ENCODE measurements around the gene ECEL1. TPM values are rescaled to one million over a fixed set of nuclear protein-coding genes. Genes with fewer than 3 reads are reported as not detected.
A peak's percentile ranks its signal among the peaks of the same experiment; 100 is the strongest.
"Not testable (repeated sequence)": the region's sequence is repeated elsewhere in the genome, so short reads cannot be mapped to it uniquely, and the experiment has no call there.

ECEL1 gene
- total RNA-seq, 1 experiment from 2014 or later, result not detected

DNA sequence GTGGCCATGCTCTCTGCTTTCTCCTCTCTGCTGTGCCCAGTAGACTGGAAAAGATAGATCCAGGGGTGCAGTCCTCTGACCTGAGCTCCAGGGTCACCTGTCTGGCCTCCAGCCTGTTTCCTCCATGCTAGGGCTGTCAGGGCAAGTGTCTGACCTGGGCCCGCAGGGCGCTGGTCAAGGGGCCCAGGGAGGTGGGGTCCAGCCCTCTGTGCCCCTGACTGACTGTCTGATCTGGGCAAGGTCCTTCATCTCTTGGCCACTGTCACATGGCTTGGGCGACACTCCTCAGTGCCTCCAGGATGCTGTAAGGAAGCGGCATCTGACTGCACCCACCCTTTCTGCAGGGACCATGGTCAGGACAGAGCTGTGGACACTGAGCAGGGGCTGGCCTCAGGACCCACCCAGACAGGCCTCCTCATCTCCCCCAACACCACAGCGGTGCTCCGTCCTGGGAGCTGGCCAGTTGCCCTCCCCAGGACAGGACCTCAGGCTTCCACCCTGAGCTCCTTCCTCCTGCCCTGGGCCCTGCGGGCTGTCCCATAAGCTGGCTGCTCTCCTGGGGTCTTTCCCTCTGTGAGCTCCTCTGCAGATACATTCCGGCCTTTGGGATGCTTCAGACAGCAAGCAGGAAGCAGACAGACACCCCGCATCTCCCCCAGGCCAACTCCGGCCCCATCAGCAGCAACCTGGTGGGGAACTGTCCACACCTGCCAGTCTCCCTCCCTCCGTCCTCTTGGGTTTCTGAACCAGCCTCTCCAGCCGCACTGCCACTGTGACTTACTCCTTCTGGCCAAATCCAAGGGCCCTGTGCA, 52.9 kb downstream of the ECEL1 start:
- H3K4me2 ChIP-seq (ENCODE audit: low read depth, low read length, poor library complexity, severe bottlenecking), result no peak overlapping the region
- H3K9me2 ChIP-seq (replicated peaks; ENCODE audit: insufficient read depth, low read length), result no peaks in the 10 kb centered on the region
- no peak overlapping the region for H2AFZ ChIP-seq (ENCODE audit: low read length)
- no peak overlapping the region for H3K27ac ChIP-seq (ENCODE audit: low read length)
- no peaks in the 10 kb centered on the region for H4K20me1 ChIP-seq (ENCODE audit: insufficient read depth, low read depth, low read length)
- H3K9ac ChIP-seq (ENCODE audit: low read length), result no peak overlapping the region
- H3K79me2 ChIP-seq (ENCODE audit: low read length), result no peaks in the 10 kb centered on the region
- no peaks in the 10 kb centered on the region for H3K36me3 ChIP-seq (ENCODE audit: insufficient read depth, low read length)
- no peak for DNase-seq
- no peaks in the 10 kb centered on the region for H3K27me3 ChIP-seq (ENCODE audit: low read length)
- H3K9me3 ChIP-seq (ENCODE audit: low read length), result no peaks in the 10 kb centered on the region
- H3K4me1 ChIP-seq (ENCODE audit: low read length), result peaks cover 11% of the 10 kb centered on the region
- no peak overlapping the region for H3K4me3 ChIP-seq (ENCODE audit: low read length)

DNA sequence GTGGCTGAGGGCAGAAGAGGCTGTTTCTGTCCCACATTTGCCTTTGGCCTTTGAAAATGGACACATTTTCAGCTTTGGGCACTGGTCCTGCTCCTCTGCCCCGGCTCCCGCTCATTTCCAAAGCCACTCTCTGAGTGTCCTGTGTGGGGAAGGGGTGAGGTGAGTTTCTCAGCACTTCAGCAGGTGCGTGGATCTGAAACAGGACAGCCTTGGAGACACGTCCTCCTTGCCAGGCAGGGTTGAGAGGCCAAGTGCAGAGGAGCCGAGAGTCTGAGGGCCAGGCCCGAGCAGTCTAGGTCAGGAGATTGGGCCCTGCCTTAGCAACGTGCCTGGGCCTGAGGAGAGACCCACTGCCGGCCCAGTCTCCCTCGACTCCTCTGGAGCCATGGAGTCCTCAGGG, 53.5 kb downstream of the ECEL1 start:
- Histone ChIP-seq H3K27me3 (ENCODE audit: low read length) (no peaks in the 10 kb centered on the region), H2AFZ (ENCODE audit: low read length) (no peak overlapping the region), H3K36me3 (ENCODE audit: insufficient read depth, low read length) (no peaks in the 10 kb centered on the region), H3K9ac (ENCODE audit: low read length) (no peak overlapping the region), H4K20me1 (ENCODE audit: insufficient read depth, low read depth, low read length) (no peaks in the 10 kb centered on the region), H3K9me2 (replicated peaks; ENCODE audit: insufficient read depth, low read length) (no peaks in the 10 kb centered on the region), H3K27ac (ENCODE audit: low read length) (no peak overlapping the region), H3K4me3 (ENCODE audit: low read length) (no peak overlapping the region), H3K4me2 (ENCODE audit: low read depth, low read length, poor library complexity, severe bottlenecking) (no peak overlapping the region), H3K4me1 (ENCODE audit: low read length) (peaks cover 11% of the 10 kb centered on the region), H3K9me3 (ENCODE audit: low read length) (no peaks in the 10 kb centered on the region), H3K79me2 (ENCODE audit: low read length) (no peaks in the 10 kb centered on the region)
- DNase-seq, result no peak

DNA sequence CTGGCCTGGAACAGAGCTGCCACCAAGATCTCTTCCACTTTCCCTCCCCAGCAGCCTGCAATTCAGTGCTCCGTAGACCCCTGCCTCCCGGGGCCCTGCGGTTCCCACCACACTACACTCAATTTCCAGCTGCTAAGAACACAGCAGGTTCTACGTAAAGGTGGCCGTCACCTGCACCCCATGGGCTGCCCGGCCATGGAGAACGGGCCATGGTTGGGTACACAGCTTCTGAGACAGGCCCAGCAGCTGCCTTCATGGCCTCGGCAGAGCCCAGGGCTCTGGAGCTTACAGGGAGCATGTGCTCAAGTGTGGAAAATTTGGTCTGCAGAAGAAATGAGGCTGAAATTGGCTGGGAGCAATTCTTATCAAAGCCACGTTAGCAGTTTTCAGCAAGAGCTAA, 54.0 kb downstream of the ECEL1 start:
- not testable (repeated sequence) for H3K9me3 ChIP-seq (ENCODE audit: low read length); H3K27ac ChIP-seq (ENCODE audit: low read length); H3K4me2 ChIP-seq (ENCODE audit: low read depth, low read length, poor library complexity, severe bottlenecking); H3K9ac ChIP-seq (ENCODE audit: low read length); H4K20me1 ChIP-seq (ENCODE audit: insufficient read depth, low read depth, low read length); H3K36me3 ChIP-seq (ENCODE audit: insufficient read depth, low read length); H3K9me2 ChIP-seq (replicated peaks; ENCODE audit: insufficient read depth, low read length); H3K27me3 ChIP-seq (ENCODE audit: low read length); H3K4me3 ChIP-seq (ENCODE audit: low read length); H3K79me2 ChIP-seq (ENCODE audit: low read length); H2AFZ ChIP-seq (ENCODE audit: low read length)
- peaks cover 11% of the 10 kb centered on the region for H3K4me1 ChIP-seq (ENCODE audit: low read length)
- peak; percentile 48 for DNase-seq

DNA sequence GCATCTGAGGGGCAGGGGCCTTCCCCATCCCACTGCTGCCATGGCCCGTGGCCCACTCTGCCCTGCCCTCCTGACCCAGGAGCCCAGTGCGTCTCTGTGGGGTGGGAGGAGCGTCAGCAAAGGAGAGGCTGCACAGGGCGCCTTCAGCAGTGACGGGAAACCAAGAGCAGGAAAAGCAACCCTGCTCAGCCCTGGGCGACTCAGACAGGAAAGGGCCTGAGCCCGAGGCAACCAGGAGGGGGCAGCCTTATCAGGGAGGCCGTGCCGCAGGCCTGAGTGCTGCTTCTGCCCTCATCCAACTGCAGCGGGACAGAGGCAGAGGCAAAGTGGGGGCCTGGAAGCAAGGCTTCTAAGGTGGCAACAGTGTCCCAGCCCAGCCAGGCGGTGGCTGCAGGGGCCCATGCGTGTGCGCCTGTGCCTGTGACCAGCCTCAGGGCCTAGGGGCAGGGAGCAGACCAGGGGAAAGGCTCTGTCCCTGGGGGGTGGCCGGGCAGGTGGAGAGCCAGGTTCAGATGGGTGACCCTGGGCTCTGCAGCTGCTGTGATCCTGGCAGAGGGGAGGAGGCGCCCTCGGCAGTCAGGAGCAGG, 54.9 kb downstream of the ECEL1 start:
- Histone ChIP-seq H3K27me3 (ENCODE audit: low read length) (no peaks in the 10 kb centered on the region), H4K20me1 (ENCODE audit: insufficient read depth, low read depth, low read length) (no peaks in the 10 kb centered on the region), H3K9me2 (replicated peaks; ENCODE audit: insufficient read depth, low read length) (no peaks in the 10 kb centered on the region), H3K36me3 (ENCODE audit: insufficient read depth, low read length) (no peaks in the 10 kb centered on the region), H3K4me3 (ENCODE audit: low read length) (no peak overlapping the region), H3K4me1 (ENCODE audit: low read length) (peaks cover 11% of the 10 kb centered on the region), H3K79me2 (ENCODE audit: low read length) (no peaks in the 10 kb centered on the region), H3K4me2 (ENCODE audit: low read depth, low read length, poor library complexity, severe bottlenecking) (no peak overlapping the region), H3K9me3 (ENCODE audit: low read length) (no peaks in the 10 kb centered on the region), H2AFZ (ENCODE audit: low read length) (no peak overlapping the region), H3K27ac (ENCODE audit: low read length) (no peak overlapping the region), H3K9ac (ENCODE audit: low read length) (no peak overlapping the region)
- DNase-seq, result peak; percentile 73

DNA sequence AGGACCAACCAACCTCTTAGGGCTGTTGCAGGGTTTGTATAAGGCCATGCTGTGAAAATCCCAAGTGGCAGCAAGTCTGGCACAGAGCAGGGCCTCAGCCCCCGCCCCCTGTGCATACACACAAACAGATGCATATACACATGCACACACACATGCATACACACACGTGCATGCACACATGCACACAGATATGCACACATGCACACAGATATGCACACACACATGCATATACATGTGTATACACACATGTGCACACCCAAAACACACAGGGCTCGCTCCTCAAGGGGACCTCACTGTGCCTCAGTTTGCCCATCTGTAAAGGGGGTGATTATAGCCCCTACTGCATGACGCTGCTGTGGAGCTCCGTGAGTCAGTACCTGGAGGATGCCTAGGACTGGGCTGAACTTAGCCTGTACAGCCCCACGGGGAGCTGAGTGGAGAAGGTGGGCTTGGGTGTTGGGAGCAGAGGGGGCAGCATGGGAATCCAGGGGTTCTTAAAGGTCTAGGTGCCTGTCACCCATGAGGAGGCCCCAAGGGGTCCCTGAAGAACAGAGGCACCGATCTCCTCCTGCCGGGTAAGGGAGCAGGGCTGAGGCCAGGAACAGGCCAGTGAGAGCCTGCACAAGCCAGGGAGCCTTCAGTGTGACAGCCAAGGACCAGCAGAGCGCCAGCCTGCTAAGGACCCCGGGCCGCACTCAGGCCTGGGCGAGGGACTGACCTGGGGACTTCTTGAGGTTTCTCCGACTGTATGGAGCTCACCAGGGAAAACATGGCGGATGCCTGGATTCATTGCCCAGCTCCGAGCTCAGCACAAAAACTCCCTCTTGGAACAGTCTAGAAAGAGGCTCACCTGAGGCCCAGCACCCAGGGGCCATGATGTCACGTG, 55.7 kb downstream of the ECEL1 start:
- Histone ChIP-seq H3K79me2 (ENCODE audit: low read length) (no peaks in the 10 kb centered on the region), H3K9me3 (ENCODE audit: low read length) (no peaks in the 10 kb centered on the region), H3K36me3 (ENCODE audit: insufficient read depth, low read length) (no peaks in the 10 kb centered on the region), H4K20me1 (ENCODE audit: insufficient read depth, low read depth, low read length) (no peaks in the 10 kb centered on the region), H3K4me1 (ENCODE audit: low read length) (peaks cover 11% of the 10 kb centered on the region), H3K4me3 (ENCODE audit: low read length) (no peak overlapping the region), H2AFZ (ENCODE audit: low read length) (no peak overlapping the region), H3K9me2 (replicated peaks; ENCODE audit: insufficient read depth, low read length) (no peaks in the 10 kb centered on the region), H3K27me3 (ENCODE audit: low read length) (no peaks in the 10 kb centered on the region), H3K4me2 (ENCODE audit: low read depth, low read length, poor library complexity, severe bottlenecking) (no peak overlapping the region), H3K27ac (ENCODE audit: low read length) (no peak overlapping the region), H3K9ac (ENCODE audit: low read length) (no peak overlapping the region)
- DNase-seq, result no peak

Other genes with a start within 250 kb of the ECEL1 start
- not detected in 2 replicates for gene ALPP, start 109.1 kb downstream of the ECEL1 start, total RNA-seq (2014; rRNA removed; shearing (Covaris generic); ENCODE audit: low replicate concordance)
- not detected in 2 replicates for gene ALPG, start 81.0 kb downstream of the ECEL1 start, total RNA-seq (2014; rRNA removed; shearing (Covaris generic); ENCODE audit: low replicate concordance)
- not detected in 2 replicates for gene ALPI, start 31.7 kb downstream of the ECEL1 start, total RNA-seq (2014; rRNA removed; shearing (Covaris generic); ENCODE audit: low replicate concordance)
- not detected in 2 replicates for gene PRSS56, start 32.6 kb upstream of the ECEL1 start, total RNA-seq (2014; rRNA removed; shearing (Covaris generic); ENCODE audit: low replicate concordance)
- gene CHRND, start 38.3 kb upstream of the ECEL1 start, total RNA-seq (2014; rRNA removed; shearing (Covaris generic); ENCODE audit: low replicate concordance), result not detected in 2 replicates
- not detected in 2 replicates for gene CHRNG, start 51.9 kb upstream of the ECEL1 start, total RNA-seq (2014; rRNA removed; shearing (Covaris generic); ENCODE audit: low replicate concordance)
- 14.9 and 20.6 TPM in 2 replicates for gene TIGD1, start 62.7 kb upstream of the ECEL1 start, total RNA-seq (2014; rRNA removed; shearing (Covaris generic); ENCODE audit: low replicate concordance)
- 53.0 and 58.2 TPM in 2 replicates for gene EIF4E2, start 62.9 kb upstream of the ECEL1 start, total RNA-seq (2014; rRNA removed; shearing (Covaris generic); ENCODE audit: low replicate concordance)
- gene EFHD1, start 145.8 kb upstream of the ECEL1 start, total RNA-seq (2014; rRNA removed; shearing (Covaris generic); ENCODE audit: low replicate concordance), result not detected in 2 replicates
- 51.5 and 59.6 TPM in 2 replicates for gene GIGYF2, start 209.5 kb upstream of the ECEL1 start, total RNA-seq (2014; rRNA removed; shearing (Covaris generic); ENCODE audit: low replicate concordance)

Measured in Karpas-422 (cell line).